Aorta (tissue), 5 donors: ENCODE measurements around the gene RNF207. TPM values are rescaled to one million over a fixed set of nuclear protein-coding genes. Genes with fewer than 3 reads are reported as not detected.

Experiments used
- ATAC-seq: fragments of 200-7000 bp; cut with Tn5 transposase; one replicate; pipeline ENCODE4 v1.9.1; 2022; ENCODE audit warnings: moderate library complexity; ENCODE audit not compliant: low FRiP score
- DNase-seq, 2 donors: peaks; one replicate each; pipeline ENCODE4 v3.0.0-alpha.2; 2020
- H3K27ac ChIP-seq, 2 donors: one replicate each; pipeline ENCODE4 v1.5.1; 2013; ENCODE audit warnings: low read length in 2 of 2, mild to moderate bottlenecking in 2 of 2, moderate library complexity in 2 of 2, control low read depth in 1 of 2, inconsistent platforms in 1 of 2, low read depth in 1 of 2
- H3K27me3 ChIP-seq, 2 donors: one replicate each; pipeline ENCODE4 v1.6.1; 2013; ENCODE audit warnings: control low read depth in 1 of 2, low read length in 1 of 2, mild to moderate bottlenecking in 1 of 2, moderate library complexity in 1 of 2; ENCODE audit not compliant: insufficient read depth in 2 of 2, control insufficient read depth in 1 of 2
- H3K36me3 ChIP-seq, 2 donors: one replicate each; pipeline ENCODE4 v1.6.1; 2013; ENCODE audit warnings: control low read depth in 1 of 2, low read length in 1 of 2, mild to moderate bottlenecking in 1 of 2; ENCODE audit not compliant: insufficient read depth in 2 of 2, control insufficient read depth in 1 of 2
- H3K4me1 ChIP-seq, 2 donors: one replicate each; pipeline ENCODE4 v1.6.1; 2013; ENCODE audit warnings: low read length in 2 of 2, control low read depth in 1 of 2, mild to moderate bottlenecking in 1 of 2, moderate library complexity in 1 of 2; ENCODE audit not compliant: insufficient read depth in 2 of 2, control insufficient read depth in 1 of 2
- H3K4me3 ChIP-seq, 2 donors: one replicate each; pipeline ENCODE4 v1.5.1; 2013; ENCODE audit warnings: low read length in 2 of 2, control low read depth in 1 of 2, mild to moderate bottlenecking in 1 of 2
- H3K9me3 ChIP-seq: one replicate; pipeline ENCODE4 v1.6.1; 2013; ENCODE audit warnings: mild to moderate bottlenecking, low read length; ENCODE audit not compliant: control insufficient read depth
- WGBS, 2 donors: extraction: QIAGEN DNeasy Blood & Tissue Kit; methylation state at CpG; one replicate each; pipeline ENCODE4 v1.1.7; 2013; 5-methylcytosine and 5-hydroxymethylcytosine counted together
- intact Hi-C, 2 donors: fragments of 100-400 bp; cut with DNase I; formaldehyde crosslinking; loops; one replicate each; pipeline versions ENCODE4 v1.14.2 to v1.15.0; 2022
- polyA plus RNA-seq, 2 donors: library from polyadenylated mRNA; stranded (reverse); fragments of 200-250 nt; gene quantifications; one replicate each; pipeline ENCODE4 v1.2.3, GENCODE V29; 2013
- total RNA-seq, 2 donors: library from RNA; stranded (reverse); fragmentation: NEBNext Ultra II Directional; extraction: Animal tissue kit (Norgen Biotek cat#: 25700); gene quantifications; one replicate each; pipeline ENCODE4 v1.2.1, GENCODE V29; 2021
- donor health status: healthy with polysubstance abuse.
- donor health status: Bipolar disorder and iron deficiency.
- donor health status: DM: no; HTN: no; CAD: no.
- donor health status: DM: no; HTN: no; CAD: no.
- donor health status: DM: yes; HTN: yes; CAD: no.

Gene RNF207
- total and polyA plus RNA-seq, 4 donors = 1.5 to 31.4 (median 14.5) TPM

DNA sequence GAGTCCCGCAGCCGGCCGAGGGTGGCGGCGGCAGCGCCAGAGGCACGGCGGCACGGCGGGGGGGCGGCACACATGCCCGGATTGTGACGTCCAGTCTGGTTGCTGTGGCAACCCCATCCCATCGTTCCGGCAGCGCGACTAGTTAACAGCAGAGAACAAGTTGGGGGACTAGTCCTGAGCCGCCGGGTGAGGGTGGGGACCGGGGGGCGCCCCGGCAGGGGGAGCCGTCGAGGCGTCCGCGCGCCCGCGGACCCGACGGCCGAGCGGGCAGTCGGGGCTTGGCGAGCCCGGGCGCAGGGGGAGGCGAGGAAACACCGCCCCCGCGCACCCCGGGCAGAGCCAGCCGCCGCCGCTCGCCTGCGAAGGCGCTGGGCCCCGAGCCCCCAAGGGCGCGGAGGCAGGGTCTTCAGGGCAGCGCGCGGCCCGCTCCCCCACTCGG lies 25.6 kb upstream of the RNF207 start, which contains the start of gene CHD5:
CHD5 (minus strand) TSS at position 54 of the 439 bp plus-strand sequence. CDS start 298 bp downstream, outside the sequence.
- 1% methylated on average over 33 to 57 of the region's 57 CpGs for WGBS, 2 donors
- Histone ChIP-seq H3K9me3 (no peaks in the 10 kb centered on the region), H3K36me3 (no peaks in the 10 kb centered on the region), H3K27ac (no peak within 1 kb of the TSS), H3K4me1 (no peaks in the 10 kb centered on the region), H3K4me3 (peak within 1 kb of the TSS; percentile 23 to 42), H3K27me3 (no peaks in the 10 kb centered on the region)
- ATAC-seq (no peak), DNase-seq (no peak)
- intact Hi-C loops = no loop called here

GRCh38 chr1:6180707-6181311 lies 25.1 kb upstream of the RNF207 start:
- H3K27me3 ChIP-seq = no peaks in the 10 kb centered on the region

DNA sequence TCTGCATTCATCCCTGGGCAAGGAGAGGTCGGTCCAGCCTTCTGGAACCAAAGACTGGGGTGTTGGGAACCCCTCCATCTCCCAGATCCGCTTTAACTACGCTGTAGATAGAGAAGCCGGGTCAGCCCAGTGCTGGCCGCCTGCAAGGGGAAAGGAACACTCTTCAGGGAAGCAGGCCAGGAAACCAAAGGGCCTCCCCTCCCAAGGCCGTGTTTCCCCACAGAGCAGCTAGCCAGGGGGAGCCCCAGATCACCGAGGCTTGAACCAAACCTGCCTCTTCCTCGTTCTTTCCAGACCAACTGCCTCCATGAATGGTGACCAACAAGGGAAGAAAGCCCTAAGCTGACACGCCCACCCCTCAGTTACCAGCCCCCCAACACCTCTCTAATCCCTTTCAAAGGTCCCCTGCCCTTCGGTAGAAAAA lies 24.6 kb upstream of the RNF207 start:
- no peaks in the 10 kb centered on the region for H3K27me3 ChIP-seq
- DNase-seq (no peak), ATAC-seq (peak; percentile 65)
- WGBS, 2 donors = 17 to 21% methylated on average over 9 to 10 of the region's 10 CpGs
- H3K9me3 ChIP-seq = no peaks in the 10 kb centered on the region
- no peak overlapping the region for H3K4me3 ChIP-seq
- intact Hi-C loops = no loop called here
- no peaks in the 10 kb centered on the region for H3K4me1 ChIP-seq
- H3K27ac ChIP-seq = no peak overlapping the region
- H3K36me3 ChIP-seq = no peaks in the 10 kb centered on the region

More at GRCh38 chr1:6180707-6181311, 25.1 kb upstream of the RNF207 start:
- Histone ChIP-seq H3K4me1 (no peaks in the 10 kb centered on the region), H3K4me3 (no peak overlapping the region), H3K36me3 (no peaks in the 10 kb centered on the region), H3K27ac (no peak overlapping the region), H3K9me3 (no peaks in the 10 kb centered on the region)
- intact Hi-C loops = no loop called here
- DNase-seq = no peak
- WGBS, 2 donors = 6 to 7% methylated on average over 36 of the region's 36 CpGs
- ATAC-seq = no peak

- intact Hi-C loops = no loop called here
- ATAC-seq = no peak
- Histone ChIP-seq H3K9me3 (no peaks in the 10 kb centered on the region), H3K36me3 (peaks cover 0 to 3% of the 10 kb centered on the region in 2 donors), H3K4me1 (no peaks in the 10 kb centered on the region), H3K4me3 (no peak overlapping the region), H3K27ac (no peak overlapping the region), H3K27me3 (no peaks in the 10 kb centered on the region)
- DNase-seq = no peak
- 52 to 53% methylated on average over 6 of the region's 6 CpGs for WGBS, 2 donors
Observed at GRCh38 chr1:6183520-6183989, 22.4 kb upstream of the RNF207 start.

DNA sequence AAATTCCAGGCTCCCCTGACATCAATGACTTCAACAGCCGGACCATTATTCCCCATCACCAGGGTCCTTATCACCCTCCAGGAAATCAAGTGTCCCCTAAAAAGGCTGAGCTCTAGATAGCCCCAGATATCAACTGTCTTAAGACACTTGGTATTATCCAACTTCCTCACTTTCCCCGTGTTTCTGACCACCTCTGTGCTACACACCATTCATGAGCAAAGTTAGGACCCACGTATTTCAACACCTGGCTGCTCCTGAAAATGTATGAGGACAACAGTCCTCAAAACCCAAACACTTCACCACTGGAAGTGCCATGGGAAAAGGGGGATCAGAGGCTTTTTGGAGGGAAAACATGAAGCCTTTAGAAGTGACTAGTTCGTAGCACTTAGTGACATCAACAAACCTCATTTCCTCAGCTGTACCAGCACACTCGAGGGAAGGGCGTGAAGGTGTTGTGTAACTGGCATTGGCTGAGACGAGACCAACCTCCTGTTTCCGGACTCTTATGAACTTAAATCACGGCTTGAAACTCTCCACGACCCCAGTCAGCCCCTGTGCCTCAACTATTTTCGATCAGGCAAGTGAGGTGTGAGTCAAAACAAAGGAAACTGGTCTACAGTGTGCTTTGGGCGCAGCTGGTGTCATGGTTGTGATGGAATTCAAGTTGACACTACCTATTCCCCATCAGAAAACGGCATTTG lies 21.7 kb upstream of the RNF207 start:
- Histone ChIP-seq H3K4me3 (no peak overlapping the region), H3K4me1 (no peaks in the 10 kb centered on the region), H3K9me3 (no peaks in the 10 kb centered on the region), H3K36me3 (peaks cover 0 to 3% of the 10 kb centered on the region in 2 donors), H3K27me3 (no peaks in the 10 kb centered on the region), H3K27ac (no peak overlapping the region)
- intact Hi-C loops = no loop called here
- ATAC-seq (no peak), DNase-seq (no peak)
- 86 to 87% methylated on average over 13 of the region's 13 CpGs for WGBS, 2 donors

GRCh38 chr1:6185151-6185550 lies 20.8 kb upstream of the RNF207 start:
- Histone ChIP-seq H3K27ac (no peak overlapping the region), H3K36me3 (peaks cover 0 to 3% of the 10 kb centered on the region in 2 donors), H3K4me3 (no peak overlapping the region), H3K4me1 (no peaks in the 10 kb centered on the region), H3K9me3 (no peaks in the 10 kb centered on the region), H3K27me3 (no peaks in the 10 kb centered on the region)
- no peak for ATAC-seq
- DNase-seq = no peak
- intact Hi-C loops = no loop called here
- 23 to 32% methylated on average over 3 of the region's 3 CpGs for WGBS, 2 donors

DNA sequence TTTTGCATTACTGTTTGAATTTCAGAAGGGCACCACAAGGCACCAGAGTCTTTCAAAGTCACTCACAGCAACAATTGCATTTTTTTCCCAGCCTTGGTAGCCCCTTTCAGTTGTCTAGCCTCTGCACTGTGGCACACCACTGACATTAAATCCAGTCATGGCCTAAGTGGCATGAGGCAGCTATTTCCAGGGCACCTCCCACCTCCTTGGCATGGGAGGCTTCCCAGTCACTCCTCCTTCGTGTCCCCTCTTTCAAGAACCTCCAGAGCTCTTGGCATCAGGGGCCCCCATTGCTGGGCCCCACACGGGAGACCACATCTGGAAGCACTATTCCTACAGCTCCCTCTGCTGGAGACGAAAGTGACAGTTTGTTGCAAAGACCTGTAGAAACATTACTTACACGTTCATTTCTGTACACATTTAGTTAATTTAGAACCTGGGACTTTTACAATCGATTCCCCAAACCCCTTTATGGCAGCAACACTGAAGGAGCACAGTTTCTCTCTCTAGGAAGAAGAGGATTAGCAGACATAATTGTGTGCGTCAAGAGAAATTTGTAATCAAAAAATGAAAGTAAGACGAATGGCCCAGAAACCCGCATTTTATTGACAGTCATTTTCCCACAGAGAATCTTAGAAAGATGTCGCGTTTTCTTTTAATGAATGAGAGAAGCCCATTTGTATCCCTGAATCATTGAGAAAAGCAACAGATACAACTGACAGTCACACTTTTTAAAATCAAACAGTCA lies 20.1 kb upstream of the RNF207 start:
- intact Hi-C loops = no loop called here
- Histone ChIP-seq H3K4me1 (no peaks in the 10 kb centered on the region), H3K36me3 (peaks cover 0 to 3% of the 10 kb centered on the region in 2 donors), H3K27me3 (no peaks in the 10 kb centered on the region), H3K27ac (no peak overlapping the region), H3K9me3 (no peaks in the 10 kb centered on the region), H3K4me3 (no peak overlapping the region)
- ATAC-seq = no peak
- WGBS, 2 donors = 68 to 70% methylated on average over 10 of the region's 10 CpGs
- DNase-seq = no peak

- WGBS, 2 donors = 87 to 90% methylated on average over 8 of the region's 8 CpGs
- peaks cover 0 to 5% of the 10 kb centered on the region in 2 donors for H3K36me3 ChIP-seq
- no peak for ATAC-seq
- no peaks in the 10 kb centered on the region for H3K9me3 ChIP-seq
- H3K27me3 ChIP-seq = no peaks in the 10 kb centered on the region
- intact Hi-C loops = no loop called here
- H3K27ac ChIP-seq = no peak overlapping the region
- no peaks in the 10 kb centered on the region for H3K4me1 ChIP-seq
- no peak for DNase-seq
- H3K4me3 ChIP-seq = no peak overlapping the region
Observed at GRCh38 chr1:6188466-6188865, 17.5 kb upstream of the RNF207 start.
